Activated naive CD8-positive, alpha-beta T cell treated with anti-CD3 and anti-CD28 coated beads, Interleukin-2, amount 50 U/mL, for 24 hours (primary cell): ENCODE data around the gene ABCA2.

ENCODE experiments used
- ATAC-seq: fragments of 150-1000 bp; cut with Tn5 transposase; one replicate; pipeline ENCODE4 v1.10.0; 2021
- DNase-seq: peaks from one replicate; pipeline ENCODE4 v3.0.0; 2021
- H3K27ac Mint-ChIP-seq: one replicate; pipeline ENCODE4 v1.8.0; 2021; ENCODE audit warnings: mild to moderate bottlenecking, mixed read lengths
- H3K27me3 Mint-ChIP-seq: one replicate; pipeline ENCODE4 v1.8.0; 2021; ENCODE audit warnings: mixed read lengths
- H3K36me3 Mint-ChIP-seq: one replicate; pipeline ENCODE4 v1.8.0; 2021; ENCODE audit warnings: low read depth, mixed read lengths
- H3K4me1 Mint-ChIP-seq: one replicate; pipeline ENCODE4 v1.8.0; 2021; ENCODE audit warnings: mixed read lengths
- H3K4me3 Mint-ChIP-seq: one replicate; pipeline ENCODE4 v1.8.0; 2021; ENCODE audit warnings: mild to moderate bottlenecking, moderate library complexity, mixed read lengths
- H3K9me3 Mint-ChIP-seq: one replicate; pipeline ENCODE4 v1.8.0; 2021; ENCODE audit warnings: mixed read lengths

ABCA2 gene

DNA sequence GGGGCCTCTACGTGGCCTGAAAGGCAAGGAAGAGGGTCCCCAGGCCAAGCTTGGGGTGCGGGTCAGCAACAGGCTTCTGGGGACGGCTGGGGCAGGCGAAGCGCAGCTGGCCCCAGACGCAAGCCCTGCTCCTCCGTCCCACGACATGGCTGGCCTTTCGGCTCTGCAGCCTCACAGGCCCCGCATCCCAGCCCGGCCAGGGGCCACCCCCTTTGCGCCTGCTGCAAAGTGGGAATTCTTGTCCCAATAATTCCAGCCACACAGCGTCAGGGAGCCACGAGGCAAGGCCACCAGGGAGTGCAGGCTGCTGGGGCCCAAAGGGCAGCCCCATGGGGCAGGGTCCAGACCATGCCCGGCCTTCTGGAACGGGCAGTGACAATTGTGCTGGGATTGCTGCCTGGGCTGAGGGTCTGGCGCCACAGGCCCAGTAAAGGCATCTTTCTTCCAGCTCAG, 26.9 kb upstream of the ABCA2 start:
- Mint-ChIP-seq H3K27ac (no peak overlapping the region), H3K27me3 (peaks cover 17% of the 10 kb centered on the region), H3K4me3 (no peak overlapping the region), H3K9me3 (no peaks in the 10 kb centered on the region), H3K4me1 (no peaks in the 10 kb centered on the region), H3K36me3 (no peaks in the 10 kb centered on the region)
- DNase-seq (no peak), ATAC-seq (no peak)

DNA sequence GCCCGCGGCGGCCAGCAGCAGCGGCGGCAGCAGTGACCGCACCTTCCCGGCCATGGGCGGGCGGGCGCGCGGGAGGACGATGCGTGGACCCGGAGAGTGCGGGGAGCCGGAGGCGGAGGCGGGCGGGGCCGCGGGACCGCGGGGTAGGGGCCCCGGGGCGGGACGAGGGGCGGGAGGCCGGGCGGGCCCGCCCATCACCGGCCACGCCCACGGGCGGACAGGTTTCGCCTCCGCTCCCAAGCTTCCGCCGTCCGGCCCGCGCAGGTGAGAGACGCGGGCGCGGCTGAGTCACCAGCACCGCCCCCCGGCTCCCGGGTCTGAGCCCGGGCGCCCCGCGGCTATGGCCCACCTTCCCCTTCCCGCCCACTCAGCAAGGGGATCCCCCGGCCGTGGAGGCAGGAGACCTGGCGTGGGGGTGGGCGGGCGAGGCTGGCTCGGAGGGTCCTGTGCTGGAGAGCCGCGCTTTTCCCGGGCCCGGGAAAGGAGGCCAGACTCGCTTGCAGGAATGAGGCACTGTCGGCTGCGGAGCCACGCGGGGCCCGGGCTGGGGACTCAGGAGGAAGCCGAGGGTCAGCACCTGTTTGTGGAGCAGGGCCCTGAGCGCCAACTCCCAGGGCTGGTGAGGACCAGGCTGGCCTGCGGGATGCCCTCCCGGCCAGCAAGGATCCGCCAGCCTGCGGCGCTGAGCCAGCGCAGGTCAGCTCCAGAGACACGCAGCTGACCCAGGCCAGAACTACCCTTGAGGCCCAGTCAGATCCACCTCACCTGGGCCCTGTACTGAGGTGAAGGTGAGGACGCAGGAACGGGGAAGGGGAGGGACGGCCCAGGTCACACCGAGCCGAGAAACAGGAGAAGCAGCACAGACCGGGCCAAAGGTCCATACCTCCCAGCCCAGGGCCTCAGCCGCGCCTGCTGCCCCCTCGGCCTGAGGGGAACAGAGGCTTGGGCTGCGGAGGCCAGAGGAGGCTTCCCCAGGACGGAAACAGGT, 26.2 kb upstream of the ABCA2 start, which contains the start of gene ENTPD2:
TSS of gene ENTPD2 (minus strand) at position 118 of the 988 bp plus-strand sequence. CDS start at position 54, 64 bp downstream.
- ATAC-seq (peak; percentile 13), DNase-seq (peak; percentile 45)
- Mint-ChIP-seq H3K36me3 (no peaks in the 10 kb centered on the region), H3K27ac (no peak within 1 kb of the TSS), H3K4me3 (no peak within 1 kb of the TSS), H3K27me3 (peaks cover 23% of the 10 kb centered on the region), H3K9me3 (no peaks in the 10 kb centered on the region), H3K4me1 (no peaks in the 10 kb centered on the region)

- Mint-ChIP-seq H3K4me1 (no peaks in the 10 kb centered on the region), H3K9me3 (no peaks in the 10 kb centered on the region), H3K27me3 (peaks cover 23% of the 10 kb centered on the region), H3K4me3 (no peak overlapping the region), H3K36me3 (no peaks in the 10 kb centered on the region), H3K27ac (no peak overlapping the region)
- ATAC-seq (no peak), DNase-seq (no peak)
These were observed 25.2 kb upstream of the ABCA2 start for GRCh38 chr9:137052998-137053943.

DNA sequence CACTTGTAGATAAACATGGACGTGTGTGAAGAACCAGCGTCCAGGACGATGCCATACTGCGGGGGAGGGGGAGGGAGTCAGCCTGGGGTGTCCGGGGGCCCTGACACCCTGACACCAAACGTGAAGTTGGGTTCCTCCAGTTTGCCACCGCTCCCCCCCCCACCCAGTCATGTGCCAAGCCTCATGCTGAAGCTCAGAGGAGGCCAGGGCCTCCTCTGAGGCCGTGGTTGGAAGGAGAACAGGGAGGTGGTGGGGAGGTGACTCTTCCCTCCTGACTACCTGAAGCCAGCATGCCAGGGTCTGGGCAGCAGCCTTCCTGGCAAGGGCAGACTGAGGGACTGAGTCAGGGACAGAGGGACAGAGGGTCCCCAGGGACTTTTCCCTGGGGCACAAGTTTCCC, 24.3 kb upstream of the ABCA2 start:
- no peak overlapping the region for H3K4me3 Mint-ChIP-seq
- no peak overlapping the region for H3K27ac Mint-ChIP-seq
- DNase-seq = no peak
- H3K9me3 Mint-ChIP-seq = no peaks in the 10 kb centered on the region
- no peaks in the 10 kb centered on the region for H3K36me3 Mint-ChIP-seq
- no peaks in the 10 kb centered on the region for H3K4me1 Mint-ChIP-seq
- ATAC-seq = no peak
- H3K27me3 Mint-ChIP-seq = peaks cover 32% of the 10 kb centered on the region

DNA sequence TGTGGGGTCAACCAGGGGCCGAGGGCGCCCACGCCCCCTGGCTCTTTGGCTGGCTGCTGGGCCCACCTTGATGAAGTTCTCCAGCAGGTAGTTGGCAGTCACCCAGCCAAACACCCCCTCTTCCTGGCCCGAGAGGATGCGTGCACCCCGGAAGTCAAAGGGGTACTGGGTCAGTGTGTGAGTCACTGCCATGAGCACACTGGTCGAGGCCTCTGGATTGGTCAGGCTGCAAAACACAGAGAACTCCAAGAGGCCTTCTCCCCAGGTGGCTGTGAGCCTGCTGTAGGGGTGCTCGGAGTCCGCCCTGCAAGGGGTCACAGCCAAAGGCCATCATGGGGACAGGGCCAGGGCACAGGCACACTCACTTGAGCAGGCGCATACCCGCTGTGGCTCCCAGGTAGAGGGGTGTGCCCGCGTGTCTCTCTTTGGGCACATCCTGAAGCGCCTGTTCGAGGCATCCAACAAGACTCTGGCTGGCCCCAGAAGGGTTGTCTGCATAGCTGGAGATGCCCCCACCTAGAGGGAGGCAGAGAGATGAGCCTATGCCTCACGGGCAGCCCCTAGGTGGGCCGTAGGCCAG, 23.2 kb upstream of the ABCA2 start:
- Mint-ChIP-seq H3K4me1 (peaks cover 4% of the 10 kb centered on the region), H3K4me3 (no peak overlapping the region), H3K27ac (no peak overlapping the region), H3K36me3 (no peaks in the 10 kb centered on the region), H3K27me3 (peaks cover 40% of the 10 kb centered on the region), H3K9me3 (no peaks in the 10 kb centered on the region)
- ATAC-seq (no peak), DNase-seq (no peak)

- Mint-ChIP-seq H3K4me3 (no peak overlapping the region), H3K27me3 (peaks cover 40% of the 10 kb centered on the region), H3K9me3 (no peaks in the 10 kb centered on the region), H3K36me3 (no peaks in the 10 kb centered on the region), H3K4me1 (peaks cover 4% of the 10 kb centered on the region), H3K27ac (no peak overlapping the region)
- ATAC-seq = no peak
- no peak for DNase-seq
These were observed 22.5 kb upstream of the ABCA2 start for GRCh38 chr9:137050570-137050969.

DNA sequence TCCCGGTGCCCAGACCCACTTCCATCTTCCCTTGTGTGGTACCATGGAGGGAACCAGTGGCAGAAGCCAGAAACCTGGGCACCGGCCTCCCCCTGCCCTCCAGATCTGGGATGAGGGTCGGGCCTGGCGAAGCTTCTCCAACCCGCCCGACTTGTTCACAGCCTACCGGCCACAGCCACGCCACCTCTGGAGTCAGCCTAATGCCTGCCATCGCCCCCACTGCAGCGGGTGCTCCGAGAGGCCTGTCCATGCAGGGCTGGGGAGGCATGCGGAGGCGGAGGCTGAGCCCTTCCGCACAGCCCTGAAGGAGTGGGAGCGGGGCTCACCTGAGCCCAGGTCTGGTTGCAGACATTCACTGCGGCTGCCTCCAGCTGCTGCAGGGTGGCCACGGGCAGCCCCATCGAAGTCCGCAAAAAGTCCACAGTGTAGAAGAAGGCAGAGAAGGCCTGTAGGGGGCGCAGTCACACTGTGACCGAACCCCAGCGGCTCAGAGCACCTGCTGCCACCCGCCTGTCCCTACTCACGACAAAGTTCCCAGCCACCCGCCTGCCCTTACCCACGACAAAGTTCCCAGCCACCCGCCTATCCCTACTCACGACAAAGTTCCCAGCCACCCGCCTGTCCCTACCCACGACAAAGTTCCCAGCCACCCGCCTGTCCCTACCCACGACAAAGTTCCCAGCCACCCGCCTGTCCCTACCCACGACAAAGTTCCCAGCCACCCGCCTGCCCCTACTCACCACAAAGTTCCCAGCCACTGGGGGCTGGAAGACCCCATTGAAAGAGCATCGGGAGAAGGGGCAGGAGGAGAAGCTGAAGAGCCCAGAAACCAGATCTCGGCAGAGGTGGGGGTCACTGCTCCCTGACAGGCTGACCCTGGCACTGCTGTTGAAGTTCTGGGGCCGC, 21.8 kb upstream of the ABCA2 start:
- Mint-ChIP-seq H3K27ac (no peak overlapping the region), H3K4me1 (peaks cover 9% of the 10 kb centered on the region), H3K27me3 (peaks cover 45% of the 10 kb centered on the region), H3K4me3 (no peak overlapping the region), H3K36me3 (no peaks in the 10 kb centered on the region), H3K9me3 (no peaks in the 10 kb centered on the region)
- ATAC-seq (peak; percentile 57), DNase-seq (peak; percentile 77)

GRCh38 chr9:137048655-137049543, 20.9 kb upstream of the ABCA2 start:
- Mint-ChIP-seq H3K27me3 (peaks cover 53% of the 10 kb centered on the region), H3K27ac (no peak overlapping the region), H3K9me3 (no peaks in the 10 kb centered on the region), H3K4me3 (no peak overlapping the region), H3K36me3 (no peaks in the 10 kb centered on the region), H3K4me1 (peaks cover 18% of the 10 kb centered on the region)
- ATAC-seq = no peak
- DNase-seq = no peak

GRCh38 chr9:137046088-137046787, 18.2 kb upstream of the ABCA2 start, which contains the start of gene NPDC1:
TSS of gene NPDC1 (minus strand) at chr9:137046177. CDS start at chr9:137045989, 188 bp downstream.
- H3K27ac Mint-ChIP-seq = no peak within 1 kb of the TSS
- H3K27me3 Mint-ChIP-seq = peaks cover 52% of the 10 kb centered on the region
- DNase-seq = peak; percentile 91
- no peaks in the 10 kb centered on the region for H3K36me3 Mint-ChIP-seq
- H3K4me1 Mint-ChIP-seq = peaks cover 20% of the 10 kb centered on the region
- peak within 1 kb of the TSS; percentile 49 for H3K4me3 Mint-ChIP-seq
- peak; percentile 72 for ATAC-seq
- H3K9me3 Mint-ChIP-seq = no peaks in the 10 kb centered on the region

- Mint-ChIP-seq H3K27me3 (peaks cover 45% of the 10 kb centered on the region), H3K4me3 (peak overlapping the region; percentile 49), H3K4me1 (peaks cover 20% of the 10 kb centered on the region), H3K27ac (no peak overlapping the region), H3K9me3 (no peaks in the 10 kb centered on the region), H3K36me3 (no peaks in the 10 kb centered on the region)
- peak; percentile 32 for DNase-seq
- ATAC-seq = no peak
These were observed 17.5 kb upstream of the ABCA2 start for GRCh38 chr9:137045294-137046087.

DNA sequence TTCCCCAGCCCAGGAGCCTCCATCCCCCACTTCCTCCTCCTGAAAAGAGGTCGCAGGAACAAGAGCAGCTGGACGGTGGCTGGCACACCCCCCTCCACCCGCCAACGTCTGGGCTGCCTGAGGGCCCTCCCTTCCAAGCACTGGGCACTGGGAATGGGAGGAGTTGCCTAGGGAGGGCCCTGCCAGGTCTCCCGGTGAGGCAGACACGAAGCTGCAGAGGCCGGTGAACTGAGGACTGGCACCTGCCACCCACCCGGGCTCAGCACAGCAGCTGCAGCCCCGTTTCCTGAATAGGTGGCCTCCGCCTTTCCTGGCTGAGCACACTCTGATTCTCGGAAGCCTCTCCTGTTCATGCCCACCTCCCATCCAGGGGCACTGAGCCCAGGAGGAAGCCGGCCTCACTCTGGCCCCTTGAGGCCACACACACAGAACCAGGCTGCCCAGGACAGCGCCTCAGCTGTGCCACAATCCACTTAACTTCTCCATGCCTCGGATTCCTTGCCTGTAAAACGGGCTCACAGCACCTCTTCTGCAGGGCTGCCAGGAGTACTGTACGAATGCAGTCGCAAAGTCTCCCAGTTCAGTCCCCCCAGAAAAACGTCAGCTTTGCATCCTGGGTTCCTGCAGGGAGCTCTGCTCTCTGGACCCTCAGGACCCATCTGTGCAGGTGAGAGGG, 16.6 kb upstream of the ABCA2 start:
- no peaks in the 10 kb centered on the region for H3K9me3 Mint-ChIP-seq
- H3K36me3 Mint-ChIP-seq = no peaks in the 10 kb centered on the region
- DNase-seq (no peak), ATAC-seq (no peak)
- peaks cover 20% of the 10 kb centered on the region for H3K4me1 Mint-ChIP-seq
- H3K27me3 Mint-ChIP-seq = peaks cover 39% of the 10 kb centered on the region
- H3K4me3 Mint-ChIP-seq = peak overlapping the region; percentile 49
- no peak overlapping the region for H3K27ac Mint-ChIP-seq
